Subcutaneous abdominal adipose tissue (tissue), 5 donors: ENCODE data around the gene SYNJ2.

Experiments used
- H3K27ac ChIP-seq: one replicate; pipeline ENCODE4 v1.7.0; 2013; ENCODE audit warnings: low read depth, mild to moderate bottlenecking, inconsistent platforms, low read length, moderate library complexity
- H3K27me3 ChIP-seq, 5 donors: one replicate each; pipeline ENCODE4 v1.7.0; 2013; ENCODE audit warnings: low read length in 5 of 5, inconsistent platforms in 1 of 5; ENCODE audit not compliant: control insufficient read depth in 5 of 5, insufficient read depth in 4 of 5
- H3K36me3 ChIP-seq, 5 donors: one replicate each; pipeline ENCODE4 v1.7.0; 2013; ENCODE audit warnings: low read length in 5 of 5; ENCODE audit not compliant: control insufficient read depth in 5 of 5, insufficient read depth in 5 of 5
- H3K4me1 ChIP-seq, 5 donors: one replicate each; pipeline ENCODE4 v1.7.0; 2013; ENCODE audit warnings: low read length in 5 of 5, mild to moderate bottlenecking in 3 of 5, moderate library complexity in 1 of 5; ENCODE audit not compliant: control insufficient read depth in 5 of 5, insufficient read depth in 5 of 5
- H3K4me3 ChIP-seq, 5 donors: one replicate each; pipeline ENCODE4 v1.7.0; 2013; ENCODE audit warnings: low read length in 5 of 5, low read depth in 1 of 5
- H3K9ac ChIP-seq, 5 donors: one replicate each; pipeline ENCODE4 v1.7.0; 2013; ENCODE audit warnings: low read length in 5 of 5, mild to moderate bottlenecking in 4 of 5, moderate library complexity in 3 of 5
- H3K9me3 ChIP-seq, 5 donors: one replicate each; pipeline ENCODE4 v1.7.0; 2013; ENCODE audit warnings: low read length in 5 of 5; ENCODE audit not compliant: control insufficient read depth in 5 of 5
- donor health status: healthy.
- donor health status: healthy.
- donor health status: healthy.
- donor health status: healthy.
- donor health status: healthy.

The SYNJ2 gene

GRCh38 chr6:158024566-158025297 lies 43.1 kb downstream of the SYNJ2 start:
- Histone ChIP-seq H3K9me3 (no peaks in the 10 kb centered on the region), H3K4me3 (no peak overlapping the region), H3K9ac (no peak overlapping the region), H3K36me3 (no peaks in the 10 kb centered on the region), H3K27me3 (peaks cover 0 to 12% (median 3%) of the 10 kb centered on the region in 5 donors), H3K27ac (no peak overlapping the region), H3K4me1 (peaks cover 8 to 43% (median 18%) of the 10 kb centered on the region in 5 donors)

GRCh38 chr6:158026054-158026900 lies 44.6 kb downstream of the SYNJ2 start:
- Histone ChIP-seq H3K9me3 (no peaks in the 10 kb centered on the region), H3K27me3 (peaks cover 0 to 12% (median 3%) of the 10 kb centered on the region in 5 donors), H3K4me1 (peaks cover 11 to 36% (median 22%) of the 10 kb centered on the region in 5 donors), H3K27ac (peak overlapping the region; percentile 69), H3K9ac (peak overlapping the region in 3 of 5 donors; percentile 16 to 48 (median 31)), H3K36me3 (no peaks in the 10 kb centered on the region), H3K4me3 (peak overlapping the region; percentile 23 to 51 (median 46))

GRCh38 chr6:158026901-158027589 lies 45.4 kb downstream of the SYNJ2 start:
- peak overlapping the region in 2 of 5 donors; percentile 13 to 35 for H3K4me3 ChIP-seq
- H3K27me3 ChIP-seq, result peaks cover 0 to 12% (median 3%) of the 10 kb centered on the region in 5 donors
- H3K36me3 ChIP-seq, result no peaks in the 10 kb centered on the region
- H3K27ac ChIP-seq, result peak overlapping the region; percentile 69
- peak overlapping the region in 2 of 5 donors; percentile 7 to 30 for H3K9ac ChIP-seq
- H3K4me1 ChIP-seq, result peaks cover 14 to 37% (median 30%) of the 10 kb centered on the region in 5 donors
- H3K9me3 ChIP-seq, result no peaks in the 10 kb centered on the region

- H3K27me3 ChIP-seq, result peaks cover 0 to 12% (median 3%) of the 10 kb centered on the region in 5 donors
- no peaks in the 10 kb centered on the region for H3K36me3 ChIP-seq
- peak overlapping the region; percentile 69 for H3K27ac ChIP-seq
- H3K4me1 ChIP-seq, result peaks cover 19 to 43% (median 37%) of the 10 kb centered on the region in 5 donors
- H3K4me3 ChIP-seq, result no peak overlapping the region
- H3K9ac ChIP-seq, result no peak overlapping the region
- H3K9me3 ChIP-seq, result no peaks in the 10 kb centered on the region
These were observed 46.1 kb downstream of the SYNJ2 start for GRCh38 chr6:158027590-158028285.

- Histone ChIP-seq H3K4me3 (no peak overlapping the region), H3K9me3 (no peaks in the 10 kb centered on the region), H3K36me3 (peaks cover 0 to 4% (median 0%) of the 10 kb centered on the region in 5 donors), H3K9ac (no peak overlapping the region), H3K4me1 (peaks cover 19 to 47% (median 38%) of the 10 kb centered on the region in 5 donors), H3K27me3 (peaks cover 0 to 12% (median 3%) of the 10 kb centered on the region in 5 donors), H3K27ac (peak overlapping the region; percentile 69)
These were observed 46.8 kb downstream of the SYNJ2 start for GRCh38 chr6:158028421-158028820.

- H3K27me3 ChIP-seq, result peaks cover 0 to 12% (median 3%) of the 10 kb centered on the region in 5 donors
- H3K9me3 ChIP-seq, result no peaks in the 10 kb centered on the region
- H3K9ac ChIP-seq, result no peak overlapping the region
- H3K4me1 ChIP-seq, result peaks cover 19 to 51% (median 38%) of the 10 kb centered on the region in 5 donors
- H3K27ac ChIP-seq, result no peak overlapping the region
- H3K4me3 ChIP-seq, result no peak overlapping the region
- peaks cover 0 to 5% (median 0%) of the 10 kb centered on the region in 5 donors for H3K36me3 ChIP-seq
These were observed 47.2 kb downstream of the SYNJ2 start for GRCh38 chr6:158028876-158029275.

GRCh38 chr6:158029668-158030230 lies 48.1 kb downstream of the SYNJ2 start:
- peaks cover 19 to 51% (median 38%) of the 10 kb centered on the region in 5 donors for H3K4me1 ChIP-seq
- no peaks in the 10 kb centered on the region for H3K9me3 ChIP-seq
- no peak overlapping the region for H3K4me3 ChIP-seq
- H3K27me3 ChIP-seq, result peaks cover 0 to 14% (median 3%) of the 10 kb centered on the region in 5 donors
- H3K36me3 ChIP-seq, result peaks cover 0 to 5% (median 0%) of the 10 kb centered on the region in 5 donors
- no peak overlapping the region for H3K9ac ChIP-seq
- H3K27ac ChIP-seq, result peak overlapping the region; percentile 37

GRCh38 chr6:158030380-158031300 lies 49.0 kb downstream of the SYNJ2 start:
- Histone ChIP-seq H3K27me3 (peaks cover 0 to 14% (median 3%) of the 10 kb centered on the region in 5 donors), H3K9me3 (no peaks in the 10 kb centered on the region), H3K36me3 (peaks cover 0 to 5% (median 0%) of the 10 kb centered on the region in 5 donors), H3K4me3 (no peak overlapping the region), H3K4me1 (peaks cover 19 to 51% (median 38%) of the 10 kb centered on the region in 5 donors), H3K9ac (no peak overlapping the region), H3K27ac (peak overlapping the region; percentile 53)
